ENCODE measurements around the gene ZBBX. TPM values are rescaled to one million over a fixed set of nuclear protein-coding genes. Genes with fewer than 3 reads are reported as not detected.

The ZBBX gene
- total and polyA plus RNA-seq, 2 experiments from 2014 or later, result not detected

- Histone ChIP-seq H3K4me1 (ENCODE audit: insufficient read depth) (no peaks in the 10 kb centered on the region), H4K20me1 (ENCODE audit: insufficient read depth, poor library complexity, severe bottlenecking) (no peaks in the 10 kb centered on the region), H3K9me2 (replicated peaks; ENCODE audit: insufficient read depth) (no peaks in the 10 kb centered on the region), H3K4me3 (no peak overlapping the region), H3K27me3 (no peaks in the 10 kb centered on the region), H2AFZ (no peak overlapping the region), H3K4me2 (no peak overlapping the region), H3K36me3 (replicated peaks; ENCODE audit: insufficient read depth, low read depth) (no peaks in the 10 kb centered on the region), H3K79me2 (no peaks in the 10 kb centered on the region), H3K27ac (no peak overlapping the region), H3K9me3 (ENCODE audit: low read depth) (no peaks in the 10 kb centered on the region)
- no peak for TF ChIP-seq CTCF (IDR thresholded peaks at IDR 0.05; ENCODE audit: poor library complexity)
- no peak for TF ChIP-seq EZH2 (IDR thresholded peaks at IDR 0.05; ENCODE audit: borderline replicate concordance)
- no peak for TF ChIP-seq EZH2phosphoT487 (IDR thresholded peaks at IDR 0.05; ENCODE audit: low read depth, severe bottlenecking, unreplicated experiment)
- DNase-seq (ENCODE audit: low spot score), result no peak
These were observed 91.4 kb downstream of the ZBBX start for GRCh38 chr3:167288737-167289136.

GRCh38 chr3:167287308-167287707 is 92.8 kb downstream of the ZBBX start:
- H3K27me3 ChIP-seq, result no peaks in the 10 kb centered on the region
- H3K4me3 ChIP-seq, result no peak overlapping the region
- TF ChIP-seq EZH2 (IDR thresholded peaks at IDR 0.05; ENCODE audit: borderline replicate concordance) (no peak), CTCF (IDR thresholded peaks at IDR 0.05; ENCODE audit: poor library complexity) (no peak), EZH2phosphoT487 (IDR thresholded peaks at IDR 0.05; ENCODE audit: low read depth, severe bottlenecking, unreplicated experiment) (no peak)
- no peak overlapping the region for H3K4me2 ChIP-seq
- H3K9me2 ChIP-seq (replicated peaks; ENCODE audit: insufficient read depth), result no peaks in the 10 kb centered on the region
- no peak overlapping the region for H3K27ac ChIP-seq
- 65% methylated on average over 3 of the region's 3 CpGs for WGBS (ENCODE audit: low lambda C conversion rate, missing lambda C conversion rate)
- H3K9me3 ChIP-seq (ENCODE audit: low read depth), result no peaks in the 10 kb centered on the region
- H3K4me1 ChIP-seq (ENCODE audit: insufficient read depth), result no peaks in the 10 kb centered on the region
- H2AFZ ChIP-seq, result no peak overlapping the region
- H3K79me2 ChIP-seq, result no peaks in the 10 kb centered on the region
- no peaks in the 10 kb centered on the region for H4K20me1 ChIP-seq (ENCODE audit: insufficient read depth, poor library complexity, severe bottlenecking)
- no peak for DNase-seq (ENCODE audit: low spot score)
- no peaks in the 10 kb centered on the region for H3K36me3 ChIP-seq (replicated peaks; ENCODE audit: insufficient read depth, low read depth)

GRCh38 chr3:167274141-167274874 is 105.8 kb downstream of the ZBBX start:
- no peak overlapping the region for H3K4me3 ChIP-seq
- H3K4me1 ChIP-seq (ENCODE audit: insufficient read depth), result no peaks in the 10 kb centered on the region
- H3K79me2 ChIP-seq, result no peaks in the 10 kb centered on the region
- H3K9me3 ChIP-seq (ENCODE audit: low read depth), result no peaks in the 10 kb centered on the region
- no peaks in the 10 kb centered on the region for H3K36me3 ChIP-seq (replicated peaks; ENCODE audit: insufficient read depth, low read depth)
- no peak overlapping the region for H3K4me2 ChIP-seq
- no peak for DNase-seq (ENCODE audit: low spot score)
- TF ChIP-seq EZH2phosphoT487 (IDR thresholded peaks at IDR 0.05; ENCODE audit: low read depth, severe bottlenecking, unreplicated experiment), result no peak
- no peak for TF ChIP-seq CTCF (IDR thresholded peaks at IDR 0.05; ENCODE audit: poor library complexity)
- no peak for TF ChIP-seq EZH2 (IDR thresholded peaks at IDR 0.05; ENCODE audit: borderline replicate concordance)
- H3K27ac ChIP-seq, result no peak overlapping the region
- no peaks in the 10 kb centered on the region for H3K27me3 ChIP-seq
- 83% methylated on average over 7 of the region's 7 CpGs for WGBS (ENCODE audit: low lambda C conversion rate, missing lambda C conversion rate)
- no peaks in the 10 kb centered on the region for H4K20me1 ChIP-seq (ENCODE audit: insufficient read depth, poor library complexity, severe bottlenecking)
- no peak overlapping the region for H2AFZ ChIP-seq
- no peaks in the 10 kb centered on the region for H3K9me2 ChIP-seq (replicated peaks; ENCODE audit: insufficient read depth)

All from hepatocyte (in vitro differentiated cells).